Measurements from ENCODE around the gene NACC2. TPM values are rescaled to one million over a fixed set of nuclear protein-coding genes. Genes with fewer than 3 reads are reported as not detected.

The NACC2 gene
- total and polyA plus RNA-seq, 2 of the 8 experiments (the other 6 are each of a cell fraction or from before 2014, with no cell fraction given): 8.3 to 14.0 TPM

DNA sequence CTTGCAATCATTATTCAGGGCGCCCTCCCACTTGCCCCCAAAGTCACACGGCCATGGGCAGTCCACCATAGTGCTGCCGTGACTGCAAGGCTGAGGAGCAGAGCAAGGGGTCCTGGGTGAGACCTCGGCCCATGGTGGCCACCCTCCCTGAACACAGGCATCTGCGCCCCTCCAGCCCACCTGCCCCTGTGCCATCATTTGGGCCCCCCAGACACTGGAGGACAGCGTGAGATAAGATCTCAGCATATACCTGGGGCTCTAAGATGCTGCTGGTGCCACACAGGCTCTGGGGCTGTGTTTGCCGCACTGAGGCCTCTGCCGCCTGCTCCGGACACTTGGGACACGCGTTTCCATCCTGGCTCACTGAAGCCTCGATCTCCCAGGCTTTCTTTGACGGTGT is 20.1 kb upstream of the NACC2 start:
- Histone ChIP-seq H2BK120ac (replicated peaks; ENCODE audit: low read depth, low read length) (no peak overlapping the region), H3K4me3 (ENCODE audit: extremely low read depth in 1 of 4, insufficient read depth in 2 of 4, low read depth in 3 of 4, low read length in 4 of 4) (no peak overlapping the region), H2BK5ac (ENCODE audit: low read depth, low read length) (no peak overlapping the region; the same call in 1 of the 2 replicates), H2BK20ac (ENCODE audit: low read length) (no peak overlapping the region), H4K8ac (ENCODE audit: extremely low read depth, insufficient read depth, low read length) (no peak overlapping the region), H3K18ac (ENCODE audit: extremely low read depth, low read length) (no peak overlapping the region), H4K5ac (ENCODE audit: insufficient read length, low read depth, low read length) (no peak overlapping the region), H2BK15ac (ENCODE audit: low read length) (no peak overlapping the region), H4K20me1 (replicated peaks in 1 of 2; ENCODE audit: control insufficient read depth in 1 of 2, insufficient read depth in 2 of 2, low read length in 2 of 2) (peaks cover 0 to under 1% of the 10 kb centered on the region in 2 experiments), H3K79me1 (ENCODE audit: low read depth, low read length) (0 out of 2 replicates have a peak, but pooled peaks cover 3% of the 10 kb centered on the region), H3K23me2 (ENCODE audit: low read depth, low read length) (no peaks in the 10 kb centered on the region; the same call in 1 of the 2 replicates), H3K36me3 (ENCODE audit: control insufficient read depth in 2 of 4, insufficient read depth in 4 of 4, low read length in 3 of 4) (peaks cover 0 to 12% (median 4%) of the 10 kb centered on the region in 4 experiments; a peak in 4 of 8 replicates), H3K4ac (replicated peaks; ENCODE audit: insufficient read length, low read depth, low read length) (no peak overlapping the region), H2BK12ac (ENCODE audit: low read depth, low read length) (no peak overlapping the region), H3K79me2 (ENCODE audit: control insufficient read depth in 1 of 2, insufficient read depth in 2 of 2, low read length in 2 of 2) (peaks cover 0 to 7% of the 10 kb centered on the region in 2 experiments; a peak in 1 of 4 replicates), H4K91ac (replicated peaks; ENCODE audit: insufficient read length, low read length) (no peak overlapping the region), H3K9ac (replicated peaks in 1 of 4; ENCODE audit: extremely low read depth in 1 of 4, low read depth in 3 of 4, low read length in 3 of 4) (no peak overlapping the region), H2AFZ (ENCODE audit: low read length) (no peak overlapping the region), H3K27me3 (replicated peaks in 1 of 4; ENCODE audit: control insufficient read depth in 3 of 4, extremely low read depth in 1 of 4, insufficient read depth in 3 of 4, low read length in 3 of 4) (no peaks in the 10 kb centered on the region), H3K4me2 (ENCODE audit: insufficient read depth in 1 of 2, low read depth in 2 of 2, low read length in 2 of 2) (no peak overlapping the region), H3K9me3 (ENCODE audit: insufficient read depth in 2 of 2, low read depth in 1 of 2, low read length in 1 of 2) (no peaks in the 10 kb centered on the region), H3K56ac (replicated peaks; ENCODE audit: insufficient read length, low read depth, low read length) (no peak overlapping the region), H3K27ac (ENCODE audit: low read depth, low read length) (no peak overlapping the region), H3K23ac (ENCODE audit: insufficient read length) (no peak overlapping the region), H3K4me1 (replicated peaks in 1 of 4; ENCODE audit: control insufficient read depth in 3 of 4, insufficient read depth in 4 of 4, low read length in 3 of 4) (peaks cover 0 to 22% (median 14%) of the 10 kb centered on the region in 4 experiments; a peak in 6 of 7 replicates), H3K14ac (ENCODE audit: insufficient read length) (no peak overlapping the region), H2AK5ac (ENCODE audit: low read depth, low read length) (no peak overlapping the region)
- FAIRE-seq (no peak), DNase-seq (ENCODE audit: low read depth in 1 of 2, low spot score in 2 of 2) (no peak)
- ChIA-PET CTCF (ENCODE audit: partially characterized antibody) (interaction anchor here (1.0 kb wide), 1 partner anchor 23 kb away, joined by 3 read pairs; no protein-coding TSS in a partner anchor), POLR2A (ENCODE audit: partially characterized antibody) (interaction anchor here (0.8 to 1.7 kb wide), 4 partner anchors 9 to 217 kb away, joined by 3 to 5 read pairs (median 4); no protein-coding TSS in a partner anchor)
- TF ChIP-seq SIX5 (IDR thresholded peaks at IDR 0.05; ENCODE audit: low read depth, low read length): no peak
- TF ChIP-seq, protein P1, sequence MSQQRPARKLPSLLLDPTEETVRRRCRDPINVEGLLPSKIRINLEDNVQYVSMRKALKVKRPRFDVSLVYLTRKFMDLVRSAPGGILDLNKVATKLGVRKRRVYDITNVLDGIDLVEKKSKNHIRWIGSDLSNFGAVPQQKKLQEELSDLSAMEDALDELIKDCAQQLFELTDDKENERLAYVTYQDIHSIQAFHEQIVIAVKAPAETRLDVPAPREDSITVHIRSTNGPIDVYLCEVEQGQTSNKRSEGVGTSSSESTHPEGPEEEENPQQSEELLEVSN (IDR thresholded peaks at IDR 0.05): no peak
- WGBS, 2 experiments (ENCODE audit: extremely low coverage in 1 of 2, insufficient coverage in 1 of 2, insufficient read length in 1 of 2, insufficient replicate concordance in 2 of 2, low coverage in 1 of 2, low lambda C conversion rate in 2 of 2, missing lambda C conversion rate in 1 of 2): 91% methylated on average over 13 of the region's 13 CpGs; no CpG with 5 or more reads in 1 of the 2 experiments
